ENCODE data around the gene RPTOR. TPM values are rescaled to one million over a fixed set of nuclear protein-coding genes. Genes with fewer than 3 reads are reported as not detected.

Gene RPTOR
- total RNA-seq, 1 experiment from 2014 or later, result 58.0 TPM

DNA sequence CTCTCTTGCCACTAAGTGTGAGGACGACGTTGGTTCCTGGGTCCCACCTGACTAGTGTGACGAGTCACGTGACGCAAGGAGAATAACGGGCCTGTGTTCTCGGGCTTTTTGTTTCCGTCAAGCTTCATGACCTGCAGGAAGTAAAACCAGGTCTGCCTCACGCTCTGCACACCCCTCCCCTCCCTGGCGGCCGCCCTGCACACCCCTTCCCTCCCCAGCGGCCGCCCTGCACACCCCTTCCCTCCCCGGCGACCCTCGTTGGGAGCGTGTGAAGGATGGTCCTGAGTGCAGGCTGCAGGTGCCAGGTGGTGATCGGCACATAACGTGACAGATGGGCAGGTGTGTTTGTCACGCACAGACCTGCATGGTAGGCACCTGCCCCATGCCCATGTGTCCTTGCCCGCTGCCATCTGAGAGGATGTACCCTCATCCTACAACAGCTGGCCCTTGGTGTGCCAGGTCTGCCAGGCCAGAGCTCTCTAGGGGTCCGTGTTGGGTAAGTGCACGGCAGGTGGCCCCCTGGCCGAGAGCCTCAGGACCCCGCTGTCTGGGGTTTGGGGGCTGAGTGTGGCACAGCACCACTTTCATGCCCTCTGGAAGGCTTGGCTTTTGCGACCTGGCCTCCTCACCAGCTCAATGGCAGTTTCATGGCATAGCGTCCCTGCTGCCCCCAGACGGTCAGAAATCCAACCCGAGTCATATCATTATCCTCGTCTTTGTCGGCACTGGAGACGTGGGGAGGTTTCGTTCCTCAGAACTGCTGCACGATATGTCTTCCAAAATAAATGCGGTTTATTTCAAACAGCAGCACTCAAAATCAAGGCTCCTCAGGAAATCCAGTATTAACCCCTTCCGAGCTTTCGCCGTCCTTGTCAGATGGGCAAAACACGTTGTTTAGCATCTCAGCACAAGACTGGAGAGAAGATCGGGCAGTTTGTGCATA lies 255.2 kb downstream of the RPTOR start:
- ChIA-PET CTCF (interaction anchor here (0.6 kb wide), 1 partner anchor 30 kb away, joined by 3 read pairs; no protein-coding TSS in a partner anchor), POLR2A (no interaction called here)
- in situ Hi-C loops (cut with HindIII; ENCODE audit: low pct_unique_long_range_greater_than_20kb, low sequenced_read_pairs) (no loop called here), intact Hi-C loops (cut with micrococcal nuclease; ENCODE audit: unreplicated experiment) (no loop called here)
- BruUV-seq (replicated peaks), result no TSS peak
- TF ChIP-seq TCF7L2 (IDR thresholded peaks at IDR 0.05; ENCODE audit: low read depth, low read length) (no peak), SIN3A (IDR thresholded peaks at IDR 0.05; ENCODE audit: borderline replicate concordance, insufficient read depth, low read depth, low read length) (no peak), POLR2AphosphoS5 (IDR thresholded peaks at IDR 0.05; ENCODE audit: low read depth, low read length) (no peak), CTCF (IDR thresholded peaks at IDR 0.05) (no peak)
- TF ChIP-seq, protein P1, sequence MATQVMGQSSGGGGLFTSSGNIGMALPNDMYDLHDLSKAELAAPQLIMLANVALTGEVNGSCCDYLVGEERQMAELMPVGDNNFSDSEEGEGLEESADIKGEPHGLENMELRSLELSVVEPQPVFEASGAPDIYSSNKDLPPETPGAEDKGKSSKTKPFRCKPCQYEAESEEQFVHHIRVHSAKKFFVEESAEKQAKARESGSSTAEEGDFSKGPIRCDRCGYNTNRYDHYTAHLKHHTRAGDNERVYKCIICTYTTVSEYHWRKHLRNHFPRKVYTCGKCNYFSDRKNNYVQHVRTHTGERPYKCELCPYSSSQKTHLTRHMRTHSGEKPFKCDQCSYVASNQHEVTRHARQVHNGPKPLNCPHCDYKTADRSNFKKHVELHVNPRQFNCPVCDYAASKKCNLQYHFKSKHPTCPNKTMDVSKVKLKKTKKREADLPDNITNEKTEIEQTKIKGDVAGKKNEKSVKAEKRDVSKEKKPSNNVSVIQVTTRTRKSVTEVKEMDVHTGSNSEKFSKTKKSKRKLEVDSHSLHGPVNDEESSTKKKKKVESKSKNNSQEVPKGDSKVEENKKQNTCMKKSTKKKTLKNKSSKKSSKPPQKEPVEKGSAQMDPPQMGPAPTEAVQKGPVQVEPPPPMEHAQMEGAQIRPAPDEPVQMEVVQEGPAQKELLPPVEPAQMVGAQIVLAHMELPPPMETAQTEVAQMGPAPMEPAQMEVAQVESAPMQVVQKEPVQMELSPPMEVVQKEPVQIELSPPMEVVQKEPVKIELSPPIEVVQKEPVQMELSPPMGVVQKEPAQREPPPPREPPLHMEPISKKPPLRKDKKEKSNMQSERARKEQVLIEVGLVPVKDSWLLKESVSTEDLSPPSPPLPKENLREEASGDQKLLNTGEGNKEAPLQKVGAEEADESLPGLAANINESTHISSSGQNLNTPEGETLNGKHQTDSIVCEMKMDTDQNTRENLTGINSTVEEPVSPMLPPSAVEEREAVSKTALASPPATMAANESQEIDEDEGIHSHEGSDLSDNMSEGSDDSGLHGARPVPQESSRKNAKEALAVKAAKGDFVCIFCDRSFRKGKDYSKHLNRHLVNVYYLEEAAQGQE (IDR thresholded peaks at IDR 0.05; ENCODE audit: insufficient read depth in 1 of 2, low read depth in 2 of 2, low read length in 1 of 2), result no peak
- DNase-seq (ENCODE audit: low read depth, low spot score), result no peak
- Histone ChIP-seq H3K4me1 (ENCODE audit: control insufficient read depth, insufficient read depth, low read length) (no peaks in the 10 kb centered on the region), H3K27ac (ENCODE audit: low read length) (no peak overlapping the region), H3K4me3 (ENCODE audit: low read depth in 2 of 2, low read length in 2 of 2) (no peak overlapping the region), H3K36me3 (ENCODE audit: control insufficient read depth, insufficient read depth, low read length) (no peaks in the 10 kb centered on the region), H3K9me3 (ENCODE audit: control insufficient read depth, insufficient read depth, low read depth, low read length) (no peaks in the 10 kb centered on the region), H3K27me3 (ENCODE audit: control insufficient read depth, insufficient read depth, low read length) (no peaks in the 10 kb centered on the region)
- ATAC-seq, result no peak

DNA sequence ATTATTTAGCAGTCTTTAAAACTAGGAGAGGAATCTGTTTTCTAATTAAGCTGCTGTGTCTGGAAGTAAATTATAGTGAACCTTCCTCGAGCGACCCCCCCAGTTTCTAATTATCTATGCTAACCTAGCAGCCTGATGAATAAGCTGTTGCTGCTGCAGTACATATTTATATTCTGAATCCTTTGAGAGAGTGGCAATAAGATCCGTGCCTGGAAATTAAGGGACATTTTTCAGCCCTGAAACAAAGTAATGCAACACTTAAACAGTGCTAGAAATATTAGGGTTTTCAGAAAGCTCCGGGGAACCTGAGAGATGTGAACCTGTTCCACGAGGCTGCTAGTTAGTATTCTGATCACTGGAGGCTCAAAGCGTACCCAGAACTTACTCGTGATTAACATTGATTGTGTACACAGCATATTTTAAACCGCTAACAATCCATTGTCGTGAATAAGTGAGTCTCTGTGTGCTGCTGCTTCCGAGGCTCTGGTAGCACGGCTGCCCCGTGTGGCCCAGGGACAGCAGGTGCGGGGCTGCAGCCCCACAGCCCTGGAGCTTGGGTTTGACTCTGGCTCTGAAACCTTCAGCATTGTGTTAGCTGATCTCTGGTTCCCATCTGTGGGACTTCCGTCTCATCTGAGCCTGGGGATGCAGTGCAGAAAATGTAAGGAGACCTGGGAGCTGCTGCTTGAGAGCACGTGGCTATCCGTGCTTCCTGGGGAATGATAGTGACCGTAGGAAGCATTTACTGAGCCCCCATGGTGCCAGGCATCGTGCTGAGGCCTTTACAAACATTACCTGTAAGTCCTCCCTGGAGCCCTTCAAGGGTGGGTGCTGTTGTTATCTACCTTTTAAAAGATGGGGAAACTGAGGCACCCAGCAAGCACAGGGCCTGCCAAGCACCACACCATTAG lies 256.1 kb downstream of the RPTOR start:
- Histone ChIP-seq H3K27ac (ENCODE audit: low read length) (no peak overlapping the region), H3K36me3 (ENCODE audit: control insufficient read depth, insufficient read depth, low read length) (no peaks in the 10 kb centered on the region), H3K4me3 (ENCODE audit: low read depth in 2 of 2, low read length in 2 of 2) (no peak overlapping the region), H3K9me3 (ENCODE audit: control insufficient read depth, insufficient read depth, low read depth, low read length) (peaks cover under 1% of the 10 kb centered on the region; the same call in 1 of the 2 replicates), H3K4me1 (ENCODE audit: control insufficient read depth, insufficient read depth, low read length) (no peaks in the 10 kb centered on the region), H3K27me3 (ENCODE audit: control insufficient read depth, insufficient read depth, low read length) (no peaks in the 10 kb centered on the region)
- ChIA-PET POLR2A (no interaction called here), CTCF (interaction anchor here (0.6 kb wide), 1 partner anchor 29 kb away, joined by 3 read pairs; no protein-coding TSS in a partner anchor)
- no peak for DNase-seq (ENCODE audit: low read depth, low spot score)
- BruUV-seq (replicated peaks), result no TSS peak
- TF ChIP-seq POLR2AphosphoS5 (IDR thresholded peaks at IDR 0.05; ENCODE audit: low read depth, low read length), result no peak
- no peak for TF ChIP-seq TCF7L2 (IDR thresholded peaks at IDR 0.05; ENCODE audit: low read depth, low read length)
- in situ Hi-C loops (cut with HindIII; ENCODE audit: low pct_unique_long_range_greater_than_20kb, low sequenced_read_pairs), result no loop called here
- 0 out of 2 replicates have a peak, but pooled peaks have one; percentile 56 for ATAC-seq
- intact Hi-C loops (cut with micrococcal nuclease; ENCODE audit: unreplicated experiment), result no loop called here
